Hepatocyte (in vitro differentiated cells): ENCODE data around the gene NCMAP. TPM values are rescaled to one million over a fixed set of nuclear protein-coding genes. Genes with fewer than 3 reads are reported as not detected.

Source experiments
- DNase-seq: peaks from one replicate; pipeline ENCODE4 v3.0.0-alpha.2; 2016; ENCODE audit warnings: low spot score
- H2AFZ ChIP-seq: fragments of 200-600 bp; sonication (generic); 2 replicates; pipeline ENCODE4 v1.6.0; 2016; ENCODE audit warnings: antibody characterized with exemption, mild to moderate bottlenecking
- H3K27ac ChIP-seq: fragments of 200-600 bp; sonication (generic); 2 replicates; pipeline ENCODE4 v1.5.1; 2016; ENCODE audit warnings: mild to moderate bottlenecking
- H3K27me3 ChIP-seq: fragments of 200-600 bp; sonication (generic); 2 replicates; pipeline ENCODE4 v1.6.1; 2016
- H3K36me3 ChIP-seq: fragments of 200-600 bp; sonication (generic); replicated peaks from 2 replicates; pipeline ENCODE4 v1.5.1; 2016; ENCODE audit warnings: low read depth; ENCODE audit not compliant: insufficient read depth
- H3K4me1 ChIP-seq: fragments of 200-600 bp; sonication (generic); 2 replicates; pipeline ENCODE4 v1.5.1; 2016; ENCODE audit warnings: mild to moderate bottlenecking, moderate library complexity; ENCODE audit not compliant: insufficient read depth
- H3K4me2 ChIP-seq: fragments of 200-600 bp; sonication (generic); 2 replicates; pipeline ENCODE4 v1.6.0; 2016
- H3K4me3 ChIP-seq: fragments of 200-600 bp; sonication (generic); 2 replicates; pipeline ENCODE4 v1.5.1; 2016; ENCODE audit warnings: mild to moderate bottlenecking
- H3K79me2 ChIP-seq: fragments of 200-600 bp; sonication (generic); 2 replicates; pipeline ENCODE4 v1.6.0; 2017; ENCODE audit warnings: mild to moderate bottlenecking
- H3K9me2 ChIP-seq: fragments of 200-600 bp; sonication (generic); replicated peaks from 2 replicates; pipeline ENCODE4 v1.6.0; 2017; ENCODE audit warnings: mild to moderate bottlenecking; ENCODE audit not compliant: insufficient read depth
- H3K9me3 ChIP-seq: fragments of 200-600 bp; sonication (generic); 2 replicates; pipeline ENCODE4 v1.5.1; 2016; ENCODE audit warnings: low read depth, mild to moderate bottlenecking
- H4K20me1 ChIP-seq: fragments of 200-600 bp; sonication (generic); 2 replicates; pipeline ENCODE4 v1.6.0; 2016; ENCODE audit warnings: mild to moderate bottlenecking; ENCODE audit not compliant: insufficient read depth, poor library complexity, severe bottlenecking
- EZH2 ChIP-seq: fragments of 200-600 bp; sonication (generic); IDR thresholded peaks from 2 replicates; pipeline ENCODE4 v1.6.1; 2016; ENCODE audit warnings: antibody characterized with exemption, mild to moderate bottlenecking, borderline replicate concordance
- EZH2phosphoT487 ChIP-seq: fragments of 200-600 bp; sonication (generic); IDR thresholded peaks from one replicate; pipeline ENCODE4 v1.6.1; 2018; ENCODE audit warnings: antibody characterized with exemption, mild to moderate bottlenecking, low read depth, moderate library complexity; ENCODE audit not compliant: unreplicated experiment, severe bottlenecking
- WGBS: methylation state at CpG from one replicate; pipeline ENCODE4 v1.1.6; 2016; ENCODE audit warnings: low lambda C conversion rate; ENCODE audit errors: missing lambda C conversion rate; 5-methylcytosine and 5-hydroxymethylcytosine counted together
- polyA plus RNA-seq: library from polyadenylated mRNA; unstranded; fragments of >200 nt; fragmentation: Nextera tagmentation; extraction: Ambion mirVana; gene quantifications from 2 replicates; pipeline ENCODE4 v1.2.1, GENCODE V29; 2016
- total RNA-seq: library from RNA; depleted of rRNA; stranded (reverse); fragments of >200 nt; gene quantifications from 2 replicates; pipeline ENCODE4 v1.2.3, GENCODE V29; 2014
- TF ChIP-seq, protein P1 (sequence below): fragments of 200-600 bp; sonication (generic); IDR thresholded peaks from 2 replicates; pipeline ENCODE4 v1.5.1; 2016; ENCODE audit warnings: antibody characterized with exemption, mild to moderate bottlenecking; ENCODE audit not compliant: poor library complexity

The NCMAP gene
- total and polyA plus RNA-seq, 2 experiments from 2014 or later, result 3.5 to 6.3 TPM

DNA sequence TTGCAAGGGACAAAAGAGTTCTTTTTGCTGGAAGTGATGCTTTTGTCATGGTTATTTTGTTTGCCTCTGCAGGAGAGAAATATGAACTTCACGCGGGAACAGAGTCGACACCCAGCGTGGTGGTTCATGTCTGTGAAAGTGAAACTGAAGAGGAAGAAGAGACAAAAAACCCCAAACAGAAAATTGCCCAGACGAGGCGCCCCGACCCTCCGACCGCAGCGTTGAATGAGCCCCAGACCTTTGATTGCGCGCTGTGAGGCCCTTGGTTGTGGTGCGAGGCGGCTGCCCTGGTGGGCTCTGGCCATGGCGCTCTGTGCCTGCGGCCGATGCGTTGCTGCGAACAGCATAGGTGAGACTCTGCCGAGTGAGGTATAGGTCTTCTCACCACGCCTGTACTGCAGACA, 20.9 kb upstream of the NCMAP start:
- no peaks in the 10 kb centered on the region for H3K27me3 ChIP-seq
- WGBS, result 90% methylated on average over 21 of the region's 21 CpGs
- peaks cover 10% of the 10 kb centered on the region for H3K4me1 ChIP-seq
- H3K4me2 ChIP-seq, result no peak overlapping the region
- no peaks in the 10 kb centered on the region for H4K20me1 ChIP-seq
- no peaks in the 10 kb centered on the region for H3K9me2 ChIP-seq
- DNase-seq, result no peak
- H2AFZ ChIP-seq, result no peak overlapping the region
- H3K4me3 ChIP-seq, result no peak overlapping the region
- H3K9me3 ChIP-seq, result no peaks in the 10 kb centered on the region
- H3K27ac ChIP-seq, result no peak overlapping the region
- H3K79me2 ChIP-seq, result no peaks in the 10 kb centered on the region
- H3K36me3 ChIP-seq, result no peaks in the 10 kb centered on the region
- TF ChIP-seq, protein P1, sequence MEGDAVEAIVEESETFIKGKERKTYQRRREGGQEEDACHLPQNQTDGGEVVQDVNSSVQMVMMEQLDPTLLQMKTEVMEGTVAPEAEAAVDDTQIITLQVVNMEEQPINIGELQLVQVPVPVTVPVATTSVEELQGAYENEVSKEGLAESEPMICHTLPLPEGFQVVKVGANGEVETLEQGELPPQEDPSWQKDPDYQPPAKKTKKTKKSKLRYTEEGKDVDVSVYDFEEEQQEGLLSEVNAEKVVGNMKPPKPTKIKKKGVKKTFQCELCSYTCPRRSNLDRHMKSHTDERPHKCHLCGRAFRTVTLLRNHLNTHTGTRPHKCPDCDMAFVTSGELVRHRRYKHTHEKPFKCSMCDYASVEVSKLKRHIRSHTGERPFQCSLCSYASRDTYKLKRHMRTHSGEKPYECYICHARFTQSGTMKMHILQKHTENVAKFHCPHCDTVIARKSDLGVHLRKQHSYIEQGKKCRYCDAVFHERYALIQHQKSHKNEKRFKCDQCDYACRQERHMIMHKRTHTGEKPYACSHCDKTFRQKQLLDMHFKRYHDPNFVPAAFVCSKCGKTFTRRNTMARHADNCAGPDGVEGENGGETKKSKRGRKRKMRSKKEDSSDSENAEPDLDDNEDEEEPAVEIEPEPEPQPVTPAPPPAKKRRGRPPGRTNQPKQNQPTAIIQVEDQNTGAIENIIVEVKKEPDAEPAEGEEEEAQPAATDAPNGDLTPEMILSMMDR, result no peak
- no peak for TF ChIP-seq EZH2

DNA sequence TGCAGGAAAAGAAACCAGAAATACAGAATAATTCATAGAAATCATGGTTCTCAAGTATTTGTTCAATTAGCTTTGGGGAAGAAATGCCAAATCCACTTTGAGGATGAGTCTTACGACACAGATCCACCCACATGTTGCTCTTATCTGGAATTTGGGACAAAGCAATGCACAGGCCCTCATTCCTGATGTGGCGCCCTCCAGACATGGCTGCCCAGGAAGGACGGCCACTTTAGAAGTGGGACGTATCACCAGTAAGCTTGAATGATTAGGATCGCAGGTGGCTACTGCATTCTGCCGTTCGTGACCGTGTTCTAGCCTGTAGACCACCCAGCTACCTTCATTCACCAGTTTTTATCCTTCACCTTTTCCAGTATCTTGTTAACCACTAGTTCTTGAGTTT, 20.1 kb upstream of the NCMAP start:
- 85% methylated on average over 8 of the region's 8 CpGs for WGBS
- Histone ChIP-seq H2AFZ (no peak overlapping the region), H3K4me2 (no peak overlapping the region), H4K20me1 (no peaks in the 10 kb centered on the region), H3K4me1 (peaks cover 17% of the 10 kb centered on the region), H3K9me3 (no peaks in the 10 kb centered on the region), H3K4me3 (no peak overlapping the region), H3K9me2 (no peaks in the 10 kb centered on the region), H3K27ac (no peak overlapping the region), H3K36me3 (no peaks in the 10 kb centered on the region), H3K27me3 (no peaks in the 10 kb centered on the region), H3K79me2 (no peaks in the 10 kb centered on the region)
- no peak for DNase-seq
- TF ChIP-seq, protein P1, result no peak
- TF ChIP-seq EZH2 (no peak), EZH2phosphoT487 (no peak)

DNA sequence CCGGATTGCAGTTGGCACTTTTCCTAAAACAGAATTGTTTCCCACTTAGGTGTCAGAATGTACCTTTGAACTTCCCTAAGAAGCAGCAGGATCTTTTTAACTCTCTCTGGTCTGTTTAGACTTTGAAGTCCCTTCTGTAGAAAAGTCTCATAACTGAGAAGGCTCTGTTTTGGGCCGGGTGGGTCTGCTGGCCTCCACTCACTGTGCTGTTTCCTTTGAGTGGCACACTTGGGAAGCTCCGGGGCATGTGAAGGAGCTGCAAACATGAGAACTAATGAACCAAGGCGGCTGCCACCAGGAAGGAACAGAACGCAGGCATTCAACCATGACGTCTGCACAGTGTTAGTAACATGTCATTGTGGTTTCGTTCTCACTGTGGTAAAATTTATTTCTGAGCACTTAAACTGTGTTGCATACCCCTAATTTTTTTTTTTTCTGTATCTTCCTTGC, 19.5 kb upstream of the NCMAP start:
- no peaks in the 10 kb centered on the region for H4K20me1 ChIP-seq
- H3K9me2 ChIP-seq, result no peaks in the 10 kb centered on the region
- no peaks in the 10 kb centered on the region for H3K9me3 ChIP-seq
- H3K27me3 ChIP-seq, result no peaks in the 10 kb centered on the region
- no peaks in the 10 kb centered on the region for H3K79me2 ChIP-seq
- no peak overlapping the region for H3K27ac ChIP-seq
- no peak overlapping the region for H2AFZ ChIP-seq
- no peak overlapping the region for H3K4me3 ChIP-seq
- H3K4me1 ChIP-seq, result peaks cover 20% of the 10 kb centered on the region
- H3K4me2 ChIP-seq, result no peak overlapping the region
- TF ChIP-seq EZH2phosphoT487 (no peak), EZH2 (no peak)
- TF ChIP-seq, protein P1, result no peak
- no peaks in the 10 kb centered on the region for H3K36me3 ChIP-seq
- 48% methylated on average over 7 of the region's 7 CpGs for WGBS
- no peak for DNase-seq
